Measurements from ENCODE around the gene NCAM1.

DNA sequence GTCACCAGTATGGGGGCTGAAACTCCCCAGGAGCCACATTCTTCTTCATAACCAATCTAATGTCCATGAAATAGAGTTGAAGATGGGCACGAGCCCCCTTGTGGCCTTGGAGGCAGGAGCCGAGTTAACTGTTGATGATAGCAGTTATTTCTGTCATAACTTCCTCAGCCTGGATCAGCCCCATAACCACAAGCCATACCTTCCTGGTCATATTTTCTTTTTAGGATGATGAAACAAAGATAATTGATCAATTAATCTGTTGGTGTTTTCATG, 288.2 kb downstream of the NCAM1 start:
- TF ChIP-seq, protein P1, sequence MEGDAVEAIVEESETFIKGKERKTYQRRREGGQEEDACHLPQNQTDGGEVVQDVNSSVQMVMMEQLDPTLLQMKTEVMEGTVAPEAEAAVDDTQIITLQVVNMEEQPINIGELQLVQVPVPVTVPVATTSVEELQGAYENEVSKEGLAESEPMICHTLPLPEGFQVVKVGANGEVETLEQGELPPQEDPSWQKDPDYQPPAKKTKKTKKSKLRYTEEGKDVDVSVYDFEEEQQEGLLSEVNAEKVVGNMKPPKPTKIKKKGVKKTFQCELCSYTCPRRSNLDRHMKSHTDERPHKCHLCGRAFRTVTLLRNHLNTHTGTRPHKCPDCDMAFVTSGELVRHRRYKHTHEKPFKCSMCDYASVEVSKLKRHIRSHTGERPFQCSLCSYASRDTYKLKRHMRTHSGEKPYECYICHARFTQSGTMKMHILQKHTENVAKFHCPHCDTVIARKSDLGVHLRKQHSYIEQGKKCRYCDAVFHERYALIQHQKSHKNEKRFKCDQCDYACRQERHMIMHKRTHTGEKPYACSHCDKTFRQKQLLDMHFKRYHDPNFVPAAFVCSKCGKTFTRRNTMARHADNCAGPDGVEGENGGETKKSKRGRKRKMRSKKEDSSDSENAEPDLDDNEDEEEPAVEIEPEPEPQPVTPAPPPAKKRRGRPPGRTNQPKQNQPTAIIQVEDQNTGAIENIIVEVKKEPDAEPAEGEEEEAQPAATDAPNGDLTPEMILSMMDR (IDR thresholded peaks at IDR 0.05; ENCODE audit: borderline replicate concordance, extremely low read depth, low read length, poor library complexity, severe bottlenecking) = peak; percentile 22
- TF ChIP-seq EZH2 (IDR thresholded peaks at IDR 0.05; ENCODE audit: borderline replicate concordance, low read depth, low read length, severe bottlenecking) = no peak
